ENCODE data around the gene KRCC1. TPM values are rescaled to one million over a fixed set of nuclear protein-coding genes. Genes with fewer than 3 reads are reported as not detected.

KRCC1 gene
- total RNA-seq, 2 experiments from 2014 or later: 10.6 to 11.0 TPM

DNA sequence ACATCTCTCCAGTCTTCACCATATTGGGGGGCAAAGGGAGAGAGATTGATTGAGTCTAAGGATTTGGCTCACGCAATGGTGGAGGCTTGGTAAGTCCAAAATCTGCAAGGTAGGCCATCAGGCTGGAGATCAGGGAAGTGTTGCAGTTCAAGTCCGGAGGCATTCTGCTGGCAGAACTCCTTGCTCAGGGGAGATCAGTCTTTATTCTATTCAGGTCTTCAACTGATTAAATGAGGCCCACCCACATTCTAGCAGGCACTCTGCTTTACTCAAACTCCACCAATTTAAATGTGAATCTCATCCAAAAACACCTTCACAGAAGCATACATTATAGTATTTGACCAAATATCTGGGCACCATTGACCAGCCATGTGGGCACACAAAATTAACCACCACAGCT is 33.4 kb upstream of the KRCC1 start:
- ChIA-PET POLR2A (no interaction called here), CTCF (interaction anchor here (1.3 kb wide), 1 partner anchor 29 kb away, joined by 5 read pairs; no protein-coding TSS in a partner anchor)
- Mint-ChIP-seq H3K9me3 (no peaks in the 10 kb centered on the region), H3K27me3 (no peaks in the 10 kb centered on the region), H3K36me3 (no peaks in the 10 kb centered on the region), H3K27ac (no peak overlapping the region), H3K4me1 (ENCODE audit: low read depth) (peaks cover 12% of the 10 kb centered on the region), H3K4me3 (no peak overlapping the region)
- intact Hi-C loops (cut with micrococcal nuclease): no loop called here
- no peak for DNase-seq

DNA sequence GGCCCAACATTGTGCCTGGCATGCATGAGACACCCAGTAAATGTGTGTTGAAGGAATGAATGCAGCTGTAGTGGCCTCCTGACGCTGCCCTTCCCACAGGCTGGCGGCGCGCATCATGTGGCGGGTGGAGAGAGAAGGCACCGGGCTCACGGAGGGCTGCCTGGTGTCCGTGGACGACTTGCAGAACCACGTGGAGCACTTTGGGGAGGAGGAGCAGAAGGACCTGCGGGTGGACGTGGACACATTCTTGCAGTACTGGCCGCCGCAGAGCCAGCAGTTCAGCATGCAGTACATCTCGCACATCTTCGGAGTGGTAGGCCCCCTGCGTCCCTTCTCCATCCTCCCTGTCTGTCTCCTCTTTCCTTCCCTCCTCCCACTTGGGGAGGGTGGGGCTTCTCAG is 32.2 kb upstream of the KRCC1 start:
- Mint-ChIP-seq H3K27ac (no peak overlapping the region), H3K4me1 (ENCODE audit: low read depth) (peaks cover 12% of the 10 kb centered on the region), H3K36me3 (no peaks in the 10 kb centered on the region), H3K9me3 (no peaks in the 10 kb centered on the region), H3K27me3 (no peaks in the 10 kb centered on the region), H3K4me3 (no peak overlapping the region)
- POLR2A ChIA-PET: no interaction called here
- no peak for DNase-seq
- intact Hi-C loops (cut with micrococcal nuclease): no loop called here
- CTCF ChIA-PET: no interaction called here

DNA sequence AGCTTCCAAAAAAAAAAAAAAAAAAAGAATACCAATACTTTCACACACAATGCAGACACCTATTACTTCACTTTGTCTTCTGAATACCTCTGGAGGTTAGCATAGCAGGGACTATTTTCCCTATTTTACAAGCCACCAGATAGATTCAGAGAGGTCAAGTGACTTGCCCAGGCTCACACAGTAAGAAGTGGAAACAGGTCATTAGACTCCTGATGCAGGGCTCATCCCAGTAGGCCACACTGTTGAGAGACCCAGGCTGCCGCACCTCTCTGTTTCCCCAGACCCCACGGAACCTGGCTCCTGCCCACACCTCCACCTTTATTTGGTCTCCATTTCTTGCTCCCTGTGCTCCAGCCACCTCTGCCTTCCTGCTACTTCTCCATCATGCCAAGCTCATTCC is 31.5 kb upstream of the KRCC1 start:
- peaks cover 12% of the 10 kb centered on the region for H3K4me1 Mint-ChIP-seq (ENCODE audit: low read depth)
- no peak overlapping the region for H3K4me3 Mint-ChIP-seq
- no peaks in the 10 kb centered on the region for H3K9me3 Mint-ChIP-seq
- no peaks in the 10 kb centered on the region for H3K36me3 Mint-ChIP-seq
- H3K27ac Mint-ChIP-seq: no peak overlapping the region
- POLR2A ChIA-PET: no interaction called here
- intact Hi-C loops (cut with micrococcal nuclease): no loop called here
- H3K27me3 Mint-ChIP-seq: no peaks in the 10 kb centered on the region
- CTCF ChIA-PET: no interaction called here
- no peak for DNase-seq

DNA sequence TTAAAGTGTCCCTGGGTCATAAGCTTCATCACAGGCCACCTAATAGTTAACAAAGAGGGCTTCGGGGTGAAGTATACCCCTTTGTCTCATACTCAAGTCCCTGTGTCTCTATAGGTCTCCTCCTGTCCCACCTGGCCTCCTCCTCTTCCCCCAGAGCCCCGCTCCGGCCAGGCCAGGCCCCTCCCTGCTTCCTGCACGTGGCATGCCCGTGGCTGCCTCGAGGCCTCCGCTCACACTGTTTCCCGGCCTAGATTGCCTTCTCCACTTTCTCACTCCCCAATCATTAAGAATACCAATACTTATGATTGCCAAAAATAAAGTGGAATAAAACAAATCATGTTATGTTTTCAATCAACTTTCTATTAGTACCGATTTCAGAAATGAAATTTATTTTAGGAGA is 30.8 kb upstream of the KRCC1 start:
- CTCF ChIA-PET: interaction anchor here (0.6 kb wide), 1 partner anchor 27 kb away, joined by 3 read pairs; no protein-coding TSS in a partner anchor
- intact Hi-C loops (cut with micrococcal nuclease): no loop called here
- H3K36me3 Mint-ChIP-seq: no peaks in the 10 kb centered on the region
- no peak overlapping the region for H3K4me3 Mint-ChIP-seq
- H3K4me1 Mint-ChIP-seq (ENCODE audit: low read depth): peaks cover 12% of the 10 kb centered on the region
- POLR2A ChIA-PET: no interaction called here
- no peaks in the 10 kb centered on the region for H3K27me3 Mint-ChIP-seq
- no peak overlapping the region for H3K27ac Mint-ChIP-seq
- DNase-seq: no peak
- H3K9me3 Mint-ChIP-seq: no peaks in the 10 kb centered on the region

DNA sequence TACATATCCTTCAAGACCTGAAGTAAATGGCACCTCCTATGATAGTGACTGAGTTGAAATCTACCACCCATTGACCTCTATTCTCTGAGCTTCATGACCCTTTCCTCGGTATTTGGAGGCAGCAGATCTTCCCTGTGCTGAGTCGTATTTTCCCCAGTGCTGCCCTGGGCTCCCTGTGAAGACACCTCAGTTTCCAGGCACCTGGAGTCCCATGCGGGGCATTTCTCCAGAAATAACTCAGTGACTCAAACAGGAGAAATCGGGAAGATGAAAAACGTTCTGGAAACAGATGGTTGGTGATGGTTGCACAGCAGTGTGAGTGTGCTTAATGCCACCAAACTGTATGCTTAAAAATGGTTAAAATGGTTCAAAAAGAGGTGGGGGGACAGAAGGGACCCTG is 30.0 kb upstream of the KRCC1 start:
- intact Hi-C loops (cut with micrococcal nuclease): no loop called here
- CTCF ChIA-PET: interaction anchor here (0.6 to 1.4 kb wide), 2 partner anchors 25 to 26 kb away, joined by 3 to 5 read pairs; no protein-coding TSS in a partner anchor
- H3K4me1 Mint-ChIP-seq (ENCODE audit: low read depth): peaks cover 4% of the 10 kb centered on the region
- POLR2A ChIA-PET: no interaction called here
- no peak for DNase-seq
- H3K36me3 Mint-ChIP-seq: no peaks in the 10 kb centered on the region
- H3K4me3 Mint-ChIP-seq: no peak overlapping the region
- no peaks in the 10 kb centered on the region for H3K27me3 Mint-ChIP-seq
- H3K27ac Mint-ChIP-seq: no peak overlapping the region
- H3K9me3 Mint-ChIP-seq: no peaks in the 10 kb centered on the region

DNA sequence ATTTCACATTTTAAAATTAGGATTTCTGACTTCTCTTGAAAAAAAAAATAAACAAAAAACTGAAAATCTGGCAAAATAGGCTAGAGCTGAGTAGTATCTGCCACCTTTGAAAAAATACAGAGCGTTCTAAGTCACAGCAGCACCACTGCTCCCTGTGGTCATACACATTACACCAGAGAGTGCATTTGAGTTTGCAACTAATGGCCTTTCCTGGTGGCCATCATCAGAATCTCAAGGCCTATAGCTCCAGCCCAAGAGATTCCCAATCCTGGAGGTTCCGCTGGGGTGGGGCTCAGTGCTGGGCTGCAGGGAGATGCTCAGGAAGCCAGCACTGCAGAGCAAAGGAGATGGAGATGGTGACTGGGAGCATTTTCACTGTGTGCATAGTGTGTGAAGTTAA is 29.5 kb upstream of the KRCC1 start:
- ChIA-PET POLR2A (no interaction called here), CTCF (interaction anchor here (1.4 kb wide), 1 partner anchor 24 kb away, joined by 5 read pairs; no protein-coding TSS in a partner anchor)
- Mint-ChIP-seq H3K36me3 (no peaks in the 10 kb centered on the region), H3K27ac (no peak overlapping the region), H3K4me3 (no peak overlapping the region), H3K4me1 (ENCODE audit: low read depth) (no peaks in the 10 kb centered on the region), H3K9me3 (no peaks in the 10 kb centered on the region), H3K27me3 (no peaks in the 10 kb centered on the region)
- DNase-seq: no peak
- intact Hi-C loops (cut with micrococcal nuclease): no loop called here

DNA sequence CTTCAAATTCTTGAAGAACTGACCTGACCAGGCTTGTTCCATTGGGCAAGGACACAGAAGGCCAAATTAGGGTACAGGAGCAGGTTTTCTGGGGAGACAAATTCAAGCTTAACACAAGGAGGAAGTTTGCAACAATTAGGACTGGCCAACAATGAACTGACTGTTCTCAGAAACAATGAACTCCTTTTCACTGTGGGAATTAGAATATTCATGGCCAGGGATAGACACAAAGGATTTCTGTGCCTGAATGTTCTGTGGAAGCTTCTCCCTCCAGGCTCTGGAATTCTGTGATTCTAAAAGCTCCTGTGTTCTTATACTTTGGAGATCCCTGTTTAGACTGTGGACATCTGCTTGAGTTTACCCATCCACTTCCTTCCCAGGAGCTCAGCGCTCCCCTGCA is 27.2 kb upstream of the KRCC1 start:
- Mint-ChIP-seq H3K36me3 (no peaks in the 10 kb centered on the region), H3K27ac (no peak overlapping the region), H3K9me3 (no peaks in the 10 kb centered on the region), H3K4me3 (no peak overlapping the region), H3K27me3 (no peaks in the 10 kb centered on the region), H3K4me1 (ENCODE audit: low read depth) (no peaks in the 10 kb centered on the region)
- intact Hi-C loops (cut with micrococcal nuclease): no loop called here
- ChIA-PET POLR2A (no interaction called here), CTCF (no interaction called here)
- no peak for DNase-seq

DNA sequence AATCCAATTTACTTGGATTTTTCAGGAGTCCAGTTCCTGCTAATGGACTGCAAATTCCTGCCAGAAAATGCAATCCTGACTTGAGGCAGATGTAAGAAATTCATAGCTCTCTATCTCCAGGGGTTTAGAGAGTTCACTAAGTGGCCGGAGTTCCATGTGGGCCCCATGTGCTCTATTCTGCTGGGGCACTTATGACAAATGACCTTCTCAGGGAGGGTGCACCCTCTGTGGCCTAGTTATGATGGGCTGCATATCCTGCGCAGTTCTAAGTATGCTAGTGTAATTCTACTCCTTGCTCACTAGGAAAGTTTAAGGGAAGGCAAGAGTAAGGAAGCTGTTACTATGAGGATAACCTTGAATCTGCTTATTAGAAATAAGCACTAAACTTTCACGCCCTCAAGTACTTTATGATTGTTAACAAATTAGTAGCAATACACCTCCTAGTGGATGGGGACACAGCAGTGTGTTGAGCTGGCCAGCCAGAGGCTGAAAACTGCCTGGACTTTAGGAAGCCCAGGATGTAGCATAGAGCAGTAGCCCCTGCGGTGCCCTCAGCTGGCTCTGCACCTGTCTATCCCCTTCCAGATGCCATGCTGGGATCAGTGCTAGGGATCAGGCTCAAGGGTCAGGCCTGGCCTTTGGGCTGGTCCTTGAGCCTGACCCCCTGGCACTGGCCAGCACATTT is 26.5 kb upstream of the KRCC1 start:
- CTCF ChIA-PET: no interaction called here
- Mint-ChIP-seq H3K36me3 (no peaks in the 10 kb centered on the region), H3K4me1 (ENCODE audit: low read depth) (no peaks in the 10 kb centered on the region), H3K9me3 (no peaks in the 10 kb centered on the region), H3K4me3 (no peak overlapping the region), H3K27ac (no peak overlapping the region), H3K27me3 (no peaks in the 10 kb centered on the region)
- POLR2A ChIA-PET: no interaction called here
- intact Hi-C loops (cut with micrococcal nuclease): no loop called here
- no peak for DNase-seq

DNA sequence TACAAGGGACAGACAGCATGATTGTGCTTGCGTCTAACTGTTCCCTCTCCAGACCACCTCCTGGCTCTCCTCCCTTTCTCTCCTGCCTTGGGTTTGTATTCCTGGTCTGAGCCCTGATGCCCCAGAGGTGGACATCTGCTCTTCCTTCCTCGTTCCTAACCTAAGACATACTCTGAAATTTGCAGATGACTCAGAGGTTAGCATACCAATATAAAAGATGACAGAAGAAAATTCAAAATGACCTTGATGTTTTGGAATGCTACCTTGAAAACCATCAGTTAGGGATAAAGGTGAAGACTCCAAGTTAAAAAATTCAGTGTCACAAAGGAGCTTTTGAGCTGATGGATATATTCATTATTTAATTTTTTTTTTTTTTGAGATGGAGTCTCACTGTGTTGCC is 25.0 kb upstream of the KRCC1 start:
- ChIA-PET CTCF (no interaction called here), POLR2A (no interaction called here)
- Mint-ChIP-seq H3K36me3 (no peaks in the 10 kb centered on the region), H3K4me1 (ENCODE audit: low read depth) (no peaks in the 10 kb centered on the region), H3K9me3 (no peaks in the 10 kb centered on the region), H3K4me3 (no peak overlapping the region), H3K27ac (no peak overlapping the region), H3K27me3 (no peaks in the 10 kb centered on the region)
- no peak for DNase-seq
- intact Hi-C loops (cut with micrococcal nuclease): no loop called here

DNA sequence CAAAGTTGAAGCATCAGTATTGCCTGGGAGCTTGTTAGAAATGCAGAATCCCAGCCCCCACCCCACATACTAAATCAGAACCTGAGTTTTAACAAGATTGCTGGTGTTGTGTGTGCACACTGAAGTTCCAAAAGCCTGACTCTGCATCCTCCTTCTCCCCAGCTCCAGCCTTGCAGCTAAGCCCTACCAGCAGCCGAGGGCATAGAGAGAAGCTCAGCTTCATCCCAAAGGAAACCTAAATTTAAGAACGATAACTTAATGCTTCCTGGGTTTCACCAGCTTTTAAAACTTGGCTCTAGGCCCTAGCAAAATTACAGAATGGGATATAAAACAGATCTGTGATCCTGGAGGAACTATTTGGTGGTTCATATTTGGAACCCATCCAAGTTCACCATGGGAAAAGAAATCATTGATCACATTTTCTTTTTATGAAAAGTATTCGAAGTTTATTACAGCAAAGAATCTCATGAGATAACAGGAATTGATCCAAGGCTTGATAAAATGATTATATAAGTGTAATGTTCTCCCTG is 23.1 kb upstream of the KRCC1 start:
- no peaks in the 10 kb centered on the region for H3K27me3 Mint-ChIP-seq
- DNase-seq: no peak
- H3K36me3 Mint-ChIP-seq: no peaks in the 10 kb centered on the region
- ChIA-PET POLR2A (no interaction called here), CTCF (interaction anchor here (1.9 kb wide), 1 partner anchor 18 kb away, joined by 8 read pairs; no protein-coding TSS in a partner anchor)
- intact Hi-C loops (cut with micrococcal nuclease): no loop called here
- H3K4me1 Mint-ChIP-seq (ENCODE audit: low read depth): no peaks in the 10 kb centered on the region
- H3K9me3 Mint-ChIP-seq: no peaks in the 10 kb centered on the region
- H3K27ac Mint-ChIP-seq: no peak overlapping the region
- H3K4me3 Mint-ChIP-seq: no peak overlapping the region

DNA sequence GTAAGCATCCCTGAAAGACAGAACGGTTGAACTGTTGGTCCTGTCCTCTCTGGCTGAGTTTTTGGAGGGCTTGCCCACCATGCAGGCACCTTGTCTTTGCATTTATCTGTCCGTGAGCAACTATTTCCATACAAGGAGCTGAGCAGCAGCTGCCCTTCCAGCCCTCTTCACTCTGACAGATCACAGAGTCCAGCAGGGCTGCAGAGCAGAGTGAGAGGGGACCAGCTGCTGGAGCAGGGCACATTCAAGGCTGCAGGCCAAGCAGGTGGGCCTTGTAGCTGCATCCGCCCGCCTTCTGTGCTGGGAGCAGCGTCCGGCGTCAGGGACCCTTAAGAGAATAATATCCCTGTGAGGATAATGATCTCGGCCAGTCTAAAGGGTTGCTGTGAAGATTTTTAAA is 21.5 kb upstream of the KRCC1 start:
- H3K4me1 Mint-ChIP-seq (ENCODE audit: low read depth): no peaks in the 10 kb centered on the region
- CTCF ChIA-PET: interaction anchor here (1.7 kb wide), 1 partner anchor 17 kb away, joined by 4 read pairs; no protein-coding TSS in a partner anchor
- POLR2A ChIA-PET: no interaction called here
- intact Hi-C loops (cut with micrococcal nuclease): no loop called here
- H3K27me3 Mint-ChIP-seq: no peaks in the 10 kb centered on the region
- H3K36me3 Mint-ChIP-seq: no peaks in the 10 kb centered on the region
- no peaks in the 10 kb centered on the region for H3K9me3 Mint-ChIP-seq
- no peak for DNase-seq
- H3K27ac Mint-ChIP-seq: no peak overlapping the region
- H3K4me3 Mint-ChIP-seq: no peak overlapping the region

DNA sequence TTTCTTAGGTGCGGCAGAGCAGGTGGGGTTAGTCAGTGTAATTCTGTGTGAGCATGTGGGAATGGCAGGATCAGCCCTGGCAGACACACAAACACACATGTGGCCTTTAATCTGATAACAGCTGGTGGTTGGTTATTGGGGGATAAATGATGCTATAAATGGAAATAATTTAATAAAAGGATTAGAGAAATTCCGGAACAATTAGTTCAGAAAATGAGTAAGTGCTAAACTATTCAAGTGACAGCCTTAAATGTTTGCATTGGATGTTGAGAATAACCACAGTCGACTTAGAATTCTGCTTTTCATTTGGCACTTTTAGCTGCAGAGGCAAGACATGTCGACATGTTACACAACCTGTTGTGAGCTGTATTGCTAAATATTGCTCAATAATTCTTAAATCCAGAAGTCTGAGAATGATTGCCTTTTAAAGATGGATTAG is 19.3 kb upstream of the KRCC1 start:
- ChIA-PET POLR2A (no interaction called here), CTCF (interaction anchor here (1.5 kb wide), 1 partner anchor 15 kb away, joined by 6 read pairs; no protein-coding TSS in a partner anchor)
- no peaks in the 10 kb centered on the region for H3K27me3 Mint-ChIP-seq
- DNase-seq: no peak
- H3K27ac Mint-ChIP-seq: no peak overlapping the region
- no peaks in the 10 kb centered on the region for H3K4me1 Mint-ChIP-seq (ENCODE audit: low read depth)
- no peaks in the 10 kb centered on the region for H3K36me3 Mint-ChIP-seq
- H3K9me3 Mint-ChIP-seq: no peaks in the 10 kb centered on the region
- H3K4me3 Mint-ChIP-seq: no peak overlapping the region
- intact Hi-C loops (cut with micrococcal nuclease): no loop called here

DNA sequence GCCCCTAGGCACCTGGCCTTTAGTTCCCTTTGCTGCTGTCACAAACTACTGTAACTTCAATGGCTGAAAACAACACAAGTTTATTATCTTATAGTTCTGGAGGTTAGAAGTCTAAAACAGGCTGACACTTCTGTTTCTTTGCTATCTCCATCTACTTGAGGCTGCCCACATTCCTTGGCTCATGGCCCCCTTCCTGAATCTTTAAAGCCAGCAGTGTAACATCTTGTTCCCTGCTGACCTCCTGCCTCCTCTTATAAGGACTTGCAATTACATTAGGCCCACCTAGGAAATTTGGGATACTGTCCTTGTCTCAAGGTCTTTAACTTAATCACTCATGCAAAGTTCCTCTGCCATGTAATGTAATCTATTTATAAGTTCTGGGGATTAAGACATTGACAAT is 18.6 kb upstream of the KRCC1 start:
- no peak overlapping the region for H3K27ac Mint-ChIP-seq
- H3K27me3 Mint-ChIP-seq: no peaks in the 10 kb centered on the region
- H3K9me3 Mint-ChIP-seq: no peaks in the 10 kb centered on the region
- POLR2A ChIA-PET: no interaction called here
- no peak overlapping the region for H3K4me3 Mint-ChIP-seq
- H3K4me1 Mint-ChIP-seq (ENCODE audit: low read depth): no peaks in the 10 kb centered on the region
- no peaks in the 10 kb centered on the region for H3K36me3 Mint-ChIP-seq
- CTCF ChIA-PET: interaction anchor here (1.5 kb wide), 1 partner anchor 14 kb away, joined by 6 read pairs; no protein-coding TSS in a partner anchor
- intact Hi-C loops (cut with micrococcal nuclease): no loop called here
- no peak for DNase-seq

Measured in activated CD4-positive, alpha-beta memory T cell treated with anti-CD3 and anti-CD28 coated beads for 36 hours (primary cell).